Right cardiac atrium (tissue), 5 donors: ENCODE results near the gene PRDX2. TPM values are rescaled to one million over a fixed set of nuclear protein-coding genes. Genes with fewer than 3 reads are reported as not detected.

Source experiments
- ATAC-seq, 2 donors: fragments of 200-7000 bp; cut with Tn5 transposase; one replicate each; pipeline versions ENCODE4 v1.8.0 to v1.9.1; 2020; ENCODE audit warnings: moderate library complexity in 2 of 2, mild to moderate bottlenecking in 1 of 2
- DNase-seq, 3 donors: peaks; one replicate each; pipeline ENCODE4 v3.0.0-alpha.2; 2020
- H3K27ac ChIP-seq: one replicate; pipeline ENCODE4 v1.5.1; 2013; ENCODE audit warnings: mild to moderate bottlenecking, low read length, control low read depth, moderate library complexity
- H3K27me3 ChIP-seq: one replicate; pipeline ENCODE4 v1.6.1; 2013; ENCODE audit not compliant: control insufficient read depth, insufficient read depth
- H3K4me1 ChIP-seq: one replicate; pipeline ENCODE4 v1.6.1; 2013; ENCODE audit warnings: low read length; ENCODE audit not compliant: control insufficient read depth, insufficient read depth
- H3K4me3 ChIP-seq: one replicate; pipeline ENCODE4 v1.5.1; 2013; ENCODE audit warnings: low read length, control low read depth
- H3K9me3 ChIP-seq: one replicate; pipeline ENCODE4 v1.6.1; 2013; ENCODE audit warnings: low read length; ENCODE audit not compliant: control insufficient read depth
- WGBS: extraction: QIAGEN DNeasy Blood & Tissue Kit; methylation state at CpG from one replicate; pipeline ENCODE4 v1.1.7; 2013; 5-methylcytosine and 5-hydroxymethylcytosine counted together
- intact Hi-C, 4 donors: fragments of 100-400 bp; cut with DNase I; formaldehyde crosslinking; loops; one replicate each; pipeline versions ENCODE4 v1.11.0 to v1.14.0; 2022 to 2023
- microRNA-seq, 2 donors: library from miRNA; unstranded; fragments of <30 nt; microRNA quantifications; one replicate each; pipeline ENCODE4 v1.2.0, GENCODE V29; 2020 to 2021
- polyA plus RNA-seq: library from polyadenylated mRNA; stranded (reverse); fragments of 200-250 nt; gene quantifications from one replicate; pipeline ENCODE4 v1.2.3, GENCODE V29; 2013
- total RNA-seq, 4 donors: library from RNA; stranded (reverse); fragmentation: NEBNext Ultra II Directional; extraction: Animal tissue kit (Norgen Biotek cat#: 25700); gene quantifications; one replicate each; pipeline ENCODE4 v1.2.1, GENCODE V29; 2021
- donor health status: healthy with polysubstance abuse.
- donor health status: DM: no; HTN: yes; CAD: no.
- donor health status: DM: no; HTN: no; CAD: no.
- donor health status: DM: no; HTN: yes; CAD: no; lungs with severe emphysema.
- donor health status: DM: yes; HTN: yes; CAD: no.

PRDX2 gene
- total and polyA plus RNA-seq, 5 donors: 595 to 834 (median 683) TPM

DNA sequence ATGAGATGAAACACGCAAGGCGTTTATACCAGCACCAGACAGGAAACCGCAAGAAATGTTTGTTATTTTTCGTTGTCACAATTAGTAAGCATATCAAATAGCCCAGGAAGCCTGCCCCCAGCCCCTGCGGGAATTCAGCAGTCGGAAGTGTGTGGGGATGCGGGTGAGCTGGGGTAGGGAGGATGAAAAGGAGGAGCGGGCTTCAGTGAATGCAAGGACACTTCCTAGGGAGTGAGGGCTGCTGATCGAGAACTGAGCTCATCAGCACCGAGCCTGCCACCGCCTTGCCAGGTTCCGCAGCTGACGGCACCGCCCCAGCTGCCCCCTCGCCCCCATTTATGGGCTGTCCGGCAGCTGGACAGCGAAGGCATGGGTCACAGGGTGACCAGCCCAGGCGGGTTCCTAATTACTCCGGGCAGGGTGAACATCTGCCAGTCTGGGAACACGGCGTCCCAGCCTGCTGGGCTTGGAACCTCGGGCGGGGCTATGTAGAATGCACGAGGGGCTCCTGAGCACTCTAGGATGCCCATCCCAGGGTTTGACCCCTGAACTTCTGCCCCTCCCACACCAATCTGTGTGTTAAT lies 51.6 kb downstream of the PRDX2 start:
- Histone ChIP-seq H3K27me3 (no peaks in the 10 kb centered on the region), H3K27ac (no peak overlapping the region), H3K9me3 (no peaks in the 10 kb centered on the region), H3K4me1 (no peaks in the 10 kb centered on the region), H3K4me3 (no peak overlapping the region)
- 38% methylated on average over 24 of the region's 24 CpGs for WGBS
- no peak for DNase-seq
- no peak for ATAC-seq
- intact Hi-C loops: no loop called here

DNA sequence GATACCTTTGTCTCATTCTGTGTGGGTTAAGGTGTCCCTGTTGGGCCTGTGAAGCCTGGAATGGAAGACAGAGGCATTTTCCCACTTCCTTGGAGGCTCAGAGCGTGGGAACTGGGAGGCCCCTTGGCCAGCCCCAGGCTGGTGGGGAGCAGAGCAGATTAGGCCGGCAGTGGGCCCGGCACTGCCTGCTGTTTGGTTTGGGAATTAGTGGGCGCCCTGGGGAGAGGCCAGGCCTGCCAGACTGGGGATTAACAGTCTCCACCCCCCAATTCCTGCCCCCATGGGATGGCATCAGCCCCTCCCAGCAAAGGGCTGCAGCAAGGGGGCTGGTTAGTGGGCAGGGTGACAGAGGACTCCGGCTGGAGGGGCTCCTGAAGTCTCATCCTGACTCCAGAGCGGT lies 53.1 kb downstream of the PRDX2 start:
- ATAC-seq: no peak
- Histone ChIP-seq H3K9me3 (no peaks in the 10 kb centered on the region), H3K27ac (no peak overlapping the region), H3K4me3 (no peak overlapping the region), H3K4me1 (no peaks in the 10 kb centered on the region), H3K27me3 (no peaks in the 10 kb centered on the region)
- no peak for DNase-seq
- WGBS: 62% methylated on average over 6 of the region's 6 CpGs
- intact Hi-C loops: no loop called here

Small RNA genes lying within 50 kb of the gene (microRNA-seq; reads per million reads assigned to microRNA genes)
- 0.42 to 0.54 reads per million in 2 donors for gene MIR5684

Other genes with a start within 250 kb of the PRDX2 start
- 1 to 10 TPM; 4.9 to 7.1 (median 6.0) TPM for gene ZNF490, start 191.0 kb downstream of the PRDX2 start, total RNA-seq
- 0.86 TPM for gene ZNF490, start 191.0 kb downstream of the PRDX2 start, polyA plus RNA-seq
- 10 to 100 TPM; 19.8 to 26.7 (median 20.9) TPM for gene ZNF791, start 190.9 kb downstream of the PRDX2 start, total RNA-seq
- 6.8 TPM for gene ZNF791, start 190.9 kb downstream of the PRDX2 start, polyA plus RNA-seq
- gene MAN2B1, start 135.1 kb downstream of the PRDX2 start, total RNA-seq: 10 to 100 TPM; 32.7 to 52.6 (median 42.1) TPM
- gene MAN2B1, start 135.1 kb downstream of the PRDX2 start, polyA plus RNA-seq: 19.8 TPM
- 10 to 100 TPM in 1 of 4 donors, 1 to 10 TPM in 3; 6.3 to 10.5 (median 8.1) TPM for gene WDR83, start 135.0 kb downstream of the PRDX2 start, total RNA-seq
- gene WDR83, start 135.0 kb downstream of the PRDX2 start, polyA plus RNA-seq: 10.0 TPM
- gene DHPS, start 119.9 kb downstream of the PRDX2 start, total RNA-seq: 10 to 100 TPM; 40.8 to 52.0 (median 49.7) TPM
- gene DHPS, start 119.9 kb downstream of the PRDX2 start, polyA plus RNA-seq: 49.4 TPM
- not detected for gene GNG14, start 113.8 kb downstream of the PRDX2 start, total RNA-seq
- gene GNG14, start 113.8 kb downstream of the PRDX2 start, polyA plus RNA-seq: not detected
- 1 to 10 TPM; 1.2 to 2.0 (median 1.9) TPM for gene FBXW9, start 105.2 kb downstream of the PRDX2 start, total RNA-seq
- gene FBXW9, start 105.2 kb downstream of the PRDX2 start, polyA plus RNA-seq: 2.1 TPM
- 10 to 100 TPM; 44.3 to 54.6 (median 45.0) TPM for gene TNPO2, start 77.9 kb downstream of the PRDX2 start, total RNA-seq
- 24.8 TPM for gene TNPO2, start 77.9 kb downstream of the PRDX2 start, polyA plus RNA-seq
- gene TRIR, start 67.1 kb downstream of the PRDX2 start, total RNA-seq: 100 to 1,000 TPM; 112 to 135 (median 129) TPM
- 219 TPM for gene TRIR, start 67.1 kb downstream of the PRDX2 start, polyA plus RNA-seq
- 10 to 100 TPM; 49.7 to 64.7 (median 58.2) TPM for gene GET3, start 64.3 kb downstream of the PRDX2 start, total RNA-seq
- gene GET3, start 64.3 kb downstream of the PRDX2 start, polyA plus RNA-seq: 87.2 TPM
- not detected for gene BEST2, start 50.0 kb downstream of the PRDX2 start, total RNA-seq
- not detected for gene BEST2, start 50.0 kb downstream of the PRDX2 start, polyA plus RNA-seq
- gene HOOK2, start 26.2 kb downstream of the PRDX2 start, total RNA-seq: 10 to 100 TPM in 2 of 4 donors, 1 to 10 TPM in 2; 9.3 to 22.9 (median 13.4) TPM
- 18.0 TPM for gene HOOK2, start 26.2 kb downstream of the PRDX2 start, polyA plus RNA-seq
- gene JUNB, start 10.3 kb downstream of the PRDX2 start, total RNA-seq: 100 to 1,000 TPM in 1 of 4 donors, 10 to 100 TPM in 3; 29.9 to 209 (median 51.9) TPM
- gene JUNB, start 10.3 kb downstream of the PRDX2 start, polyA plus RNA-seq: 156 TPM
- 1 to 10 TPM; 2.2 to 3.6 (median 3.0) TPM for gene THSD8, start 269 bp upstream of the PRDX2 start, total RNA-seq
- 2.5 TPM for gene THSD8, start 269 bp upstream of the PRDX2 start, polyA plus RNA-seq
- gene RNASEH2A, start 4.8 kb upstream of the PRDX2 start, total RNA-seq: 1 to 10 TPM; 2.6 to 4.6 (median 3.7) TPM
- gene RNASEH2A, start 4.8 kb upstream of the PRDX2 start, polyA plus RNA-seq: 3.5 TPM
- gene RTBDN, start 32.8 kb upstream of the PRDX2 start, total RNA-seq: not detected
- not detected for gene RTBDN, start 32.8 kb upstream of the PRDX2 start, polyA plus RNA-seq
- under 1 TPM in 3 of 4 donors, not detected in 1; 0.31 to 0.59 (median 0.34) TPM for gene MAST1, start 36.7 kb upstream of the PRDX2 start, total RNA-seq
- 0.20 TPM for gene MAST1, start 36.7 kb upstream of the PRDX2 start, polyA plus RNA-seq
- 10 to 100 TPM; 22.2 to 30.6 (median 24.5) TPM for gene DNASE2, start 79.6 kb upstream of the PRDX2 start, total RNA-seq
- gene DNASE2, start 79.6 kb upstream of the PRDX2 start, polyA plus RNA-seq: 19.2 TPM
- gene KLF1, start 85.4 kb upstream of the PRDX2 start, total RNA-seq: not detected
- gene KLF1, start 85.4 kb upstream of the PRDX2 start, polyA plus RNA-seq: not detected
- gene GCDH, start 89.4 kb upstream of the PRDX2 start, total RNA-seq: 10 to 100 TPM; 22.7 to 38.2 (median 27.4) TPM
- 26.1 TPM for gene GCDH, start 89.4 kb upstream of the PRDX2 start, polyA plus RNA-seq
- gene SYCE2, start 117.5 kb upstream of the PRDX2 start, total RNA-seq: under 1 TPM in 1 of 4 donors, not detected in 3; 0.48 TPM
- gene SYCE2, start 117.5 kb upstream of the PRDX2 start, polyA plus RNA-seq: 0.07 TPM
- gene FARSA, start 131.9 kb upstream of the PRDX2 start, total RNA-seq: 10 to 100 TPM; 32.6 to 44.8 (median 42.9) TPM
- 38.7 TPM for gene FARSA, start 131.9 kb upstream of the PRDX2 start, polyA plus RNA-seq
- gene CALR, start 136.8 kb upstream of the PRDX2 start, total RNA-seq: 100 to 1,000 TPM; 314 to 703 (median 631) TPM
- gene CALR, start 136.8 kb upstream of the PRDX2 start, polyA plus RNA-seq: 374 TPM
- 100 to 1,000 TPM; 127 to 137 (median 133) TPM for gene RAD23A, start 144.1 kb upstream of the PRDX2 start, total RNA-seq
- 122 TPM for gene RAD23A, start 144.1 kb upstream of the PRDX2 start, polyA plus RNA-seq
- gene GADD45GIP1, start 155.4 kb upstream of the PRDX2 start, total RNA-seq: 10 to 100 TPM; 24.3 to 33.2 (median 29.1) TPM
- 64.5 TPM for gene GADD45GIP1, start 155.4 kb upstream of the PRDX2 start, polyA plus RNA-seq
- 10 to 100 TPM in 2 of 4 donors, 1 to 10 TPM in 2; 5.0 to 13.8 (median 11.1) TPM for gene DAND5, start 167.8 kb upstream of the PRDX2 start, total RNA-seq
- 7.0 TPM for gene DAND5, start 167.8 kb upstream of the PRDX2 start, polyA plus RNA-seq
- gene NFIX, start 193.7 kb upstream of the PRDX2 start, total RNA-seq: 100 to 1,000 TPM; 123 to 168 (median 156) TPM
- 67.4 TPM for gene NFIX, start 193.7 kb upstream of the PRDX2 start, polyA plus RNA-seq